Naive thymus-derived CD4-positive, alpha-beta T cell (primary cell): Measurements from ENCODE around the gene SERINC5. TPM values are rescaled to one million over a fixed set of nuclear protein-coding genes. Genes with fewer than 3 reads are reported as not detected.
A peak's percentile ranks its signal among the peaks of the same experiment; 100 is the strongest.

ENCODE experiments used
- ATAC-seq: fragments of 150-1000 bp; cut with Tn5 transposase; 2 replicates; pipeline ENCODE4 v1.10.0; 2021; ENCODE audit warnings: mild to moderate bottlenecking, moderate library complexity
- CTCF ChIA-PET: fragments of 350-600 bp; sonication (Branson Sonifier 250); formaldehyde crosslinking; loops from one replicate; lab custom pipeline; 2021; ENCODE audit warnings: antibody characterized with exemption; lab: Charles Lee
- POLR2A ChIA-PET: fragments of 350-600 bp; sonication (Branson Sonifier 250); formaldehyde crosslinking; loops from one replicate; lab custom pipeline; 2021; ENCODE audit warnings: antibody characterized with exemption, inconsistent platforms; lab: Charles Lee
- DNase-seq, 9 donors: peaks; one replicate each; pipeline versions ENCODE4 v3.0.0 to v3.0.0-alpha.2; 2020 to 2022; ENCODE audit warnings: mixed read lengths in 1 of 9
- H3K27ac ChIP-seq: one replicate; pipeline ENCODE4 v1.7.0; 2013; ENCODE audit warnings: mild to moderate bottlenecking, low read depth, low read length, moderate library complexity
- H3K27me3 ChIP-seq, 2 donors: one replicate each; pipeline ENCODE4 v1.7.0; 2013; ENCODE audit warnings: low read length in 2 of 2, mild to moderate bottlenecking in 2 of 2, moderate library complexity in 2 of 2; ENCODE audit not compliant: control insufficient read depth in 2 of 2, insufficient read depth in 2 of 2
- H3K36me3 ChIP-seq, 3 experiments: 1 replicate in 2 of 3; 2 replicates in 1 of 3; pipeline ENCODE4 v1.7.0; 2013; ENCODE audit warnings: low read length in 3 of 3, mild to moderate bottlenecking in 3 of 3, moderate library complexity in 1 of 3; ENCODE audit not compliant: insufficient read depth in 3 of 3, control insufficient read depth in 2 of 3
- H3K4me1 ChIP-seq, 2 donors: one replicate each; pipeline ENCODE4 v1.7.0; 2013; ENCODE audit warnings: low read length in 2 of 2, mild to moderate bottlenecking in 2 of 2, moderate library complexity in 1 of 2; ENCODE audit not compliant: control insufficient read depth in 2 of 2, insufficient read depth in 2 of 2
- H3K4me3 ChIP-seq: 2 replicates; pipeline ENCODE4 v1.7.0; 2013; ENCODE audit warnings: mild to moderate bottlenecking, low read length
- H3K9me3 ChIP-seq, 3 experiments: 1 replicate in 2 of 3; 2 replicates in 1 of 3; pipeline ENCODE4 v1.7.0; 2013; ENCODE audit warnings: low read length in 3 of 3; ENCODE audit not compliant: control insufficient read depth in 2 of 3
- H3K27ac Mint-ChIP-seq, 9 donors: one replicate each; pipeline ENCODE4 v1.8.0; 2020 to 2022; ENCODE audit warnings: mixed read lengths in 9 of 9, mild to moderate bottlenecking in 8 of 9, moderate library complexity in 5 of 9, inconsistent platforms in 2 of 9
- H3K27me3 Mint-ChIP-seq, 5 donors: one replicate each; pipeline ENCODE4 v1.8.0; 2021 to 2022; ENCODE audit warnings: mixed read lengths in 5 of 5, mild to moderate bottlenecking in 1 of 5
- H3K36me3 Mint-ChIP-seq, 5 donors: one replicate each; pipeline ENCODE4 v1.8.0; 2020 to 2022; ENCODE audit warnings: mixed read lengths in 5 of 5, mild to moderate bottlenecking in 3 of 5, inconsistent platforms in 1 of 5
- H3K4me1 Mint-ChIP-seq, 7 donors: one replicate each; pipeline ENCODE4 v1.8.0; 2020 to 2022; ENCODE audit warnings: mixed read lengths in 7 of 7, mild to moderate bottlenecking in 3 of 7, inconsistent platforms in 1 of 7
- H3K4me3 Mint-ChIP-seq, 10 donors: one replicate each; pipeline ENCODE4 v1.8.0; 2020 to 2022; ENCODE audit warnings: mild to moderate bottlenecking in 10 of 10, mixed read lengths in 10 of 10, moderate library complexity in 6 of 10, inconsistent platforms in 2 of 10
- H3K9me3 Mint-ChIP-seq, 11 donors: one replicate each; pipeline ENCODE4 v1.8.0; 2020 to 2022; ENCODE audit warnings: mixed read lengths in 11 of 11, mild to moderate bottlenecking in 4 of 11, inconsistent platforms in 1 of 11, moderate library complexity in 1 of 11
- intact Hi-C, 2 donors: fragments of 100-400 bp; cut with micrococcal nuclease; formaldehyde crosslinking; loops; one replicate each; pipeline ENCODE4 v1.15.1; 2023
- polyA plus RNA-seq, 2 donors: library from polyadenylated mRNA; unstranded; fragments of 300-500 nt; fragmentation: Illumina TruSeq; gene quantifications; one replicate each; pipeline ENCODE4 v1.2.3, GENCODE V29; 2021
- total RNA-seq, 6 experiments: library from RNA in 5 of 6; stranded (reverse) in 5 of 6; gene quantifications; 1 replicate in 5 of 6; 2 replicates in 1 of 6; pipeline ENCODE4 v1.2.3 and lab custom pipeline; 2021 to 2026

Gene SERINC5
- total and polyA plus RNA-seq, 7 experiments from 2014 or later, result 34.3 to 164 (median 101) TPM

DNA sequence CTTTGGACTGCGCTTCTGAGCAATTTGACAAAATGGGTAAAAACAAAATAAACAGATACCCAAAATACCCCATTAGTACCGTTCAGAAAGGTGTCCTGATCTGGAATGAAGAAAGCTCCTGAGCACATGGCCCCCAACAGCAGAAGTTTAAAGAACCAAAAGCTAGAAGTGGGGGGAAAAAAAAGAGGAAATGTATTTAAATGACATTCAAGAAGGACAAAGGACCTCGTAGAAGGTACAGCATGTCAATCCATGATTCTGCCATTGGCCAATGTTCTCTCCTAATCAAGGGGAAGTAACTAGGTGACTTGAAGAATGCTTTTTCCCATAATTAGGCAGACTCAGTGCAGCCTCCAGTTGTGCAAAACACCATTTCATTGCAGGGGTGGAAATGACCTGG lies 78.6 kb downstream of the SERINC5 start:
- H3K9me3 Mint-ChIP-seq, result peaks cover 0 to 2% (median 0%) of the 10 kb centered on the region in 11 donors

DNA sequence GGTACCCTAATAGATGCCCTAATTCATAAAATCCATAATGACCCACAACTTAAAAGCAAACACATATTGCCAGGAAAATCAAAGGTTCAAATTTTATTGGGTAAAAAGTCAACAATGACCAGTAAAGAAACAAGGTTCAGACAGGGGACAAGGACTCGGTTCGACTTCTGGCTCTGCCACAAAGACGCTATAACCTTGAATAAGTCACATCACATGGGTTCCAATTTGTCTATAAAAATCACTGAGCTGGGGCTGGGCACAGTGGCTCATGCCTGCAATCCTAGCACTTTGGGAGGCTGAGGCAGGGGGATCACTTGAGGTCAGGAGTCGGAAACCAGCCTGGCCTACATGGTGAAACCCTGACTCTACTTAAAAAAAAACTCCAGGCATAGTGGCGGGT lies 80.5 kb downstream of the SERINC5 start:
- H3K27ac Mint-ChIP-seq, result peak overlapping the region in 8 of 9 donors; percentile 59 to 76 (median 68)
- H3K27me3 Mint-ChIP-seq, result no peaks in the 10 kb centered on the region
- H3K27me3 ChIP-seq, result no peaks in the 10 kb centered on the region
- H3K36me3 Mint-ChIP-seq, result peaks cover 17 to 50% (median 42%) of the 10 kb centered on the region in 5 donors
- peaks cover 6 to 58% (median 32%) of the 10 kb centered on the region in 3 experiments for H3K36me3 ChIP-seq
- H3K4me1 Mint-ChIP-seq, result peaks cover 28 to 70% (median 59%) of the 10 kb centered on the region in 7 donors
- intact Hi-C loops, result no loop called here
- no peaks in the 10 kb centered on the region for H3K9me3 ChIP-seq
- H3K9me3 Mint-ChIP-seq, result peaks cover 0 to 2% (median 0%) of the 10 kb centered on the region in 11 donors
- H3K4me3 Mint-ChIP-seq, result peak overlapping the region in 1 of 10 donors; percentile 27
- POLR2A ChIA-PET, result interaction anchor here (0.5 to 3.9 kb wide), 3 partner anchors 11 to 185 kb away, joined by 3 to 14 read pairs (median 3); no protein-coding TSS in a partner anchor
- no peak overlapping the region for H3K27ac ChIP-seq
- ATAC-seq, result no peak
- no peak for DNase-seq
- H3K4me1 ChIP-seq, result peaks cover 13 to 42% of the 10 kb centered on the region in 2 donors
- CTCF ChIA-PET, result interaction anchor here (1.1 to 3.0 kb wide), 2 partner anchors 17 to 83 kb away, joined by 4 to 7 read pairs; no protein-coding TSS in a partner anchor
- H3K4me3 ChIP-seq, result no peak overlapping the region

More for the DNA sequence above, 78.6 kb downstream of the SERINC5 start:
- H3K9me3 ChIP-seq, result no peaks in the 10 kb centered on the region
- DNase-seq (no peak), ATAC-seq (no peak)
- Mint-ChIP-seq H3K4me1 (peaks cover 43 to 85% (median 76%) of the 10 kb centered on the region in 7 donors), H3K27ac (peak overlapping the region in 8 of 9 donors; percentile 36 to 97 (median 67)), H3K36me3 (peaks cover 17 to 56% (median 38%) of the 10 kb centered on the region in 5 donors), H3K27me3 (no peaks in the 10 kb centered on the region), H3K4me3 (peak overlapping the region in 5 of 10 donors; percentile 10 to 58 (median 33))
- intact Hi-C loops, result loop anchor here in 1 of 2 donors (1.0 kb wide), 1 partner anchor 8 kb away; no protein-coding TSS in a partner anchor
- no peak overlapping the region for H3K27ac ChIP-seq
- no peaks in the 10 kb centered on the region for H3K27me3 ChIP-seq
- POLR2A ChIA-PET, result interaction anchor here (0.8 to 3.9 kb wide), 9 partner anchors 9 to 77 kb away, joined by 3 to 14 read pairs (median 6); no protein-coding TSS in a partner anchor
- no peak overlapping the region for H3K4me3 ChIP-seq
- peaks cover 6 to 43% (median 28%) of the 10 kb centered on the region in 3 experiments for H3K36me3 ChIP-seq
- peaks cover 28 to 61% of the 10 kb centered on the region in 2 donors for H3K4me1 ChIP-seq
- CTCF ChIA-PET, result interaction anchor here (1.2 to 3.0 kb wide), 2 partner anchors 9 to 15 kb away, joined by 3 to 7 read pairs; no protein-coding TSS in a partner anchor

DNA sequence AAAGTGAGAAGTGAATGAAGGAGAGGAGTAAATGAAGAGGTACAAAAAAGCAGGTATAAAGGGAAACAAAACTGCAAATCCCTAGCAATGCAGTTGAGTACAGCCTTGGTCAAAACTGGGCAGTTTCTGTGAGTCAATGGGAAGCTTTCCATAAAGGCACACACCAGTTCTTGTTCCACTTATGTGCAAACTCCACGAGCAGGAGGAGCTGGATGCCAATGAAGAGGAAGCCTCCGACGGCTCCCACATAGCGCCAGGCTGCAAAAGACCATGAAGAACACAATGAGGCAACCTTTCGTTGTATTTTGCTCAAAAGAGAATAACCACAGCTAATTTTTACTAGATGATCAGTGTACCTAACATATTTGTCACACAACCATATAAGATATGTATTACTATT lies 81.1 kb downstream of the SERINC5 start:
- peaks cover 20 to 55% (median 46%) of the 10 kb centered on the region in 5 donors for H3K36me3 Mint-ChIP-seq
- peak overlapping the region in 8 of 9 donors; percentile 43 to 72 (median 64) for H3K27ac Mint-ChIP-seq
- ChIA-PET CTCF (interaction anchor here (0.6 to 3.0 kb wide), 3 partner anchors 18 to 499 kb away, joined by 4 to 7 read pairs (median 4); no protein-coding TSS in a partner anchor), POLR2A (interaction anchor here (0.5 to 3.9 kb wide), 5 partner anchors 11 to 184 kb away, joined by 3 to 14 read pairs (median 3); no protein-coding TSS in a partner anchor)
- H3K9me3 Mint-ChIP-seq, result peaks cover 0 to 2% (median 0%) of the 10 kb centered on the region in 11 donors
- no peak for DNase-seq
- ATAC-seq, result no peak
- Histone ChIP-seq H3K27me3 (no peaks in the 10 kb centered on the region), H3K9me3 (no peaks in the 10 kb centered on the region), H3K4me3 (no peak overlapping the region), H3K36me3 (peaks cover 6 to 63% (median 34%) of the 10 kb centered on the region in 3 experiments), H3K4me1 (peaks cover 9 to 37% of the 10 kb centered on the region in 2 donors), H3K27ac (no peak overlapping the region)
- intact Hi-C loops, result no loop called here
- H3K4me3 Mint-ChIP-seq, result no peak overlapping the region
- H3K27me3 Mint-ChIP-seq, result no peaks in the 10 kb centered on the region
- peaks cover 24 to 70% (median 59%) of the 10 kb centered on the region in 7 donors for H3K4me1 Mint-ChIP-seq

DNA sequence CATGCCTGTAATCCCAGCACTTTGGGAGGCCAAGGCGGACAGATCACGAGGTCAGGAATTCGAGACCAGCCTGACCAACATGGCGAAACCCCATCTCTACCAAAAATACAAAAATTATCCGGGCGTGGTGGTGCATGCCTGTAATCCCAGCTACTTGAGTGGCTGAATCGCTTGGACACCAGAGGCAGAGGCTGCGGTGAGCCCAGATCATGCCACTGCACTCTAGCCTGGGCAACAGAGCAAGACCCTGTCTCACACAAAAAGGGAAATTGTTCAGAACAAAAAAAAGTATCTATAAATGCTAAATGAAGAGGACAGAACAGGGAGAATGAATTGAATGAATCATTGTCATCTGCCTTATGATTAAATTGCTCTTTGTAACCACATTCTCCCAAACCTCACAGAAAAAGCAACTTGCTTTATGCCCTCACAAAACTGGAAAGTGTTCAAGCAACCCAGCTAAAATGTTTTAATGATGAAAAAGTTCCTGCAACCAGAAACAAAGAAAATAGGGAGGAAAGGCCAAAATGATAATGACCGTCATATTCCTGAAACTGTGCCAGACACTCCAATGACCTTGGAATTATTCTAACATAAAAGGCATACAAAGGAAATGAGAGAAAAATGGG lies 83.7 kb downstream of the SERINC5 start:
- CTCF ChIA-PET, result interaction anchor here (2.0 kb wide), 1 partner anchor 80 kb away, joined by 4 read pairs; no protein-coding TSS in a partner anchor
- H3K4me3 ChIP-seq, result no peak overlapping the region
- H3K4me1 ChIP-seq, result peaks cover 0 to 26% of the 10 kb centered on the region in 2 donors
- POLR2A ChIA-PET, result interaction anchor here (0.6 to 3.9 kb wide), 5 partner anchors 13 to 33 kb away, joined by 3 to 17 read pairs (median 4); no protein-coding TSS in a partner anchor
- H3K4me1 Mint-ChIP-seq, result peaks cover 16 to 73% (median 54%) of the 10 kb centered on the region in 7 donors
- H3K4me3 Mint-ChIP-seq, result no peak overlapping the region
- no peaks in the 10 kb centered on the region for H3K27me3 ChIP-seq
- H3K27ac Mint-ChIP-seq, result peak overlapping the region in 7 of 9 donors; percentile 58 to 89 (median 78)
- ATAC-seq (no peak), DNase-seq (no peak)
- no peaks in the 10 kb centered on the region for H3K9me3 ChIP-seq
- intact Hi-C loops, result no loop called here
- H3K9me3 Mint-ChIP-seq, result peaks cover 0 to 2% (median 0%) of the 10 kb centered on the region in 11 donors
- H3K36me3 ChIP-seq, result peaks cover 6 to 71% (median 37%) of the 10 kb centered on the region in 3 experiments
- H3K27ac ChIP-seq, result no peak overlapping the region
- peaks cover 18 to 67% (median 49%) of the 10 kb centered on the region in 5 donors for H3K36me3 Mint-ChIP-seq
- H3K27me3 Mint-ChIP-seq, result no peaks in the 10 kb centered on the region

GRCh38 chr5:80170117-80170535 lies 85.7 kb downstream of the SERINC5 start:
- CTCF ChIA-PET, result interaction anchor here (0.5 to 2.0 kb wide), 5 partner anchors 10 to 515 kb away, joined by 3 to 4 read pairs (median 3); no protein-coding TSS in a partner anchor
- no peaks in the 10 kb centered on the region for H3K27me3 ChIP-seq
- peaks cover 0 to 2% (median 0%) of the 10 kb centered on the region in 11 donors for H3K9me3 Mint-ChIP-seq
- no peaks in the 10 kb centered on the region for H3K9me3 ChIP-seq
- H3K36me3 ChIP-seq, result peaks cover 13 to 71% (median 38%) of the 10 kb centered on the region in 3 experiments
- no peak overlapping the region for H3K4me3 Mint-ChIP-seq
- POLR2A ChIA-PET, result interaction anchor here (0.6 to 3.9 kb wide), 9 partner anchors 9 to 37 kb away, joined by 3 to 17 read pairs (median 4); no protein-coding TSS in a partner anchor
- H3K36me3 Mint-ChIP-seq, result peaks cover 18 to 78% (median 56%) of the 10 kb centered on the region in 5 donors
- no peaks in the 10 kb centered on the region for H3K27me3 Mint-ChIP-seq
- no peak overlapping the region for H3K27ac ChIP-seq
- intact Hi-C loops, result no loop called here
- peak overlapping the region in 8 of 9 donors; percentile 46 to 86 (median 72) for H3K27ac Mint-ChIP-seq
- peaks cover 26 to 82% (median 67%) of the 10 kb centered on the region in 7 donors for H3K4me1 Mint-ChIP-seq
- DNase-seq (no peak), ATAC-seq (no peak)
- H3K4me1 ChIP-seq, result peaks cover 6 to 27% of the 10 kb centered on the region in 2 donors
- H3K4me3 ChIP-seq, result no peak overlapping the region
